H1 (cell line): ENCODE measurements around the gene RPS6KB2. TPM values are rescaled to one million over a fixed set of nuclear protein-coding genes. Genes with fewer than 3 reads are reported as not detected.

ENCODE experiments used
- BCL11A ChIP-seq, 2 experiments: IDR thresholded peaks; one replicate each; pipeline ENCODE4 v1.6.1; 2011; ENCODE audit warnings: low read depth in 2 of 2, low read length in 2 of 2, mild to moderate bottlenecking in 2 of 2
- CREB1 ChIP-seq: IDR thresholded peaks from 2 replicates; pipeline ENCODE4 v1.6.1; 2012; ENCODE audit warnings: inconsistent platforms
- KDM4A ChIP-seq: IDR thresholded peaks from one replicate; pipeline ENCODE4 v1.7.1; 2012; ENCODE audit warnings: low read depth, mild to moderate bottlenecking, moderate library complexity, low read length, inconsistent platforms; ENCODE audit not compliant: severe bottlenecking
- MAFK ChIP-seq: IDR thresholded peaks from 2 replicates; pipeline ENCODE4 v1.6.1; 2012; ENCODE audit warnings: low read depth, mild to moderate bottlenecking, improper control_type of control experiment, low read length
- POU5F1 ChIP-seq: IDR thresholded peaks from 2 replicates; pipeline ENCODE4 v1.6.1; 2011; ENCODE audit warnings: low read depth, mild to moderate bottlenecking, low read length, moderate library complexity
- polyA plus RNA-seq, 7 experiments: library from polyadenylated mRNA; depleted of rRNA in 3 of 7; stranded (reverse) in 5 of 7; unstranded in 2 of 7; fragments of >200 nt in 5 of 7; fragments of 200-250 nt in 2 of 7; gene quantifications; 1 replicate in 5 of 7; 2 replicates in 1 of 7; 4 replicates in 1 of 7; pipeline versions ENCODE4 v1.2.1 to v1.2.3, GENCODE V29; 2011 to 2013; ENCODE audit warnings: missing spikeins in 2 of 7, mixed read lengths in 2 of 7
- total RNA-seq: library from RNA; stranded (reverse); fragmentation: NEBNext Ultra II Directional; extraction: Animal tissue kit (Norgen Biotek cat#: 25700); gene quantifications from 2 replicates; pipeline ENCODE4 v1.2.1, GENCODE V29; 2021
- TF ChIP-seq, protein P1 (sequence below): fragments of 300-600 bp; sonication (generic); IDR thresholded peaks from 2 replicates; pipeline ENCODE4 v1.7.1; 2012; ENCODE audit warnings: low read length, moderate library complexity, mild to moderate bottlenecking, inconsistent platforms; ENCODE audit not compliant: insufficient replicate concordance
- TF ChIP-seq, protein P2 (sequence below), 3 experiments: IDR thresholded peaks; 1 replicate in 2 of 3; 2 replicates in 1 of 3; pipeline versions ENCODE4 v1.5.1 to v1.6.1; 2011; ENCODE audit warnings: low read length in 3 of 3, mild to moderate bottlenecking in 3 of 3, inconsistent platforms in 2 of 3, low read depth in 1 of 3, moderate library complexity in 1 of 3; ENCODE audit not compliant: insufficient read depth in 1 of 3; ENCODE audit errors: control extremely low read depth in 1 of 3

RPS6KB2 gene
- total and polyA plus RNA-seq, 2 of the 8 experiments (the other 6 are each of a cell fraction or from before 2014, with no cell fraction given) = 41.0 to 47.1 TPM

DNA sequence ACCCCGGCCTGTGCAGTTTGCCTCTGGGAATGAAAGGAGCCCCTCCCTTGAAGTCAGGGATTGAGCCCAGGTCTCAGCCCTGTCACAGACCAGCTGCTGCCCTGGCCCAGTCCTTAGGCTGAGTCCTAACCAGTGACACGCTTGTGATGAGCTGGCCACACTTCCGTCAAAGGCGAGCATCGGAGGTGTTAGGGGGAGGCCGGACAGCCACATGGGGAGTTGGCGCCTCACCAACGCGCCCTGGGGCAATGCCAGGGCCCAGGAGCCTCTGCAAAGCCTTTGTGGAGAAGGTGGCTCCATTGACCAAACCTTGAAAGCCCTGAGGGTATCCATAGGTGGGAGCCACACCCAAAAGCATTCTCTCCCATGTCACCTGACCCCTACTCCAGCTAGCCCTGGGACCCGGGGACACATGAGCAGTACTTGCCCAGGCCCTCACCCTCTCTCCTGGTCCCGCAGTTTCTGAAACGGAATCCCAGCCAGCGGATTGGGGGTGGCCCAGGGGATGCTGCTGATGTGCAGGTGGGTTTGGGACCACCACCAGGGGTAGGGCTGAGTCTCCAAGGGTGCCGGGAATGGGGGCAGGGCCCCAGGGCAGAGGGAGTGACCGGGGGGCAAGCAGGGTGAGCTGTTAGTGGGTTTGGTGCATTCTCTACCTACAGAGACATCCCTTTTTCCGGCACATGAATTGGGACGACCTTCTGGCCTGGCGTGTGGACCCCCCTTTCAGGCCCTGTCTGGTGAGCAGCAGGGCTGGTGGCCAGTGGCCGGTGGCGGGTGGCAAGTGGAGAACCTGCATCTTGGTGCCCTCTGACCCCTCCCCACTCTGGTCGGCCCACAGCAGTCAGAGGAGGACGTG is 5.5 kb downstream of the RPS6KB2 start (continued):
- TF ChIP-seq, protein P1, sequence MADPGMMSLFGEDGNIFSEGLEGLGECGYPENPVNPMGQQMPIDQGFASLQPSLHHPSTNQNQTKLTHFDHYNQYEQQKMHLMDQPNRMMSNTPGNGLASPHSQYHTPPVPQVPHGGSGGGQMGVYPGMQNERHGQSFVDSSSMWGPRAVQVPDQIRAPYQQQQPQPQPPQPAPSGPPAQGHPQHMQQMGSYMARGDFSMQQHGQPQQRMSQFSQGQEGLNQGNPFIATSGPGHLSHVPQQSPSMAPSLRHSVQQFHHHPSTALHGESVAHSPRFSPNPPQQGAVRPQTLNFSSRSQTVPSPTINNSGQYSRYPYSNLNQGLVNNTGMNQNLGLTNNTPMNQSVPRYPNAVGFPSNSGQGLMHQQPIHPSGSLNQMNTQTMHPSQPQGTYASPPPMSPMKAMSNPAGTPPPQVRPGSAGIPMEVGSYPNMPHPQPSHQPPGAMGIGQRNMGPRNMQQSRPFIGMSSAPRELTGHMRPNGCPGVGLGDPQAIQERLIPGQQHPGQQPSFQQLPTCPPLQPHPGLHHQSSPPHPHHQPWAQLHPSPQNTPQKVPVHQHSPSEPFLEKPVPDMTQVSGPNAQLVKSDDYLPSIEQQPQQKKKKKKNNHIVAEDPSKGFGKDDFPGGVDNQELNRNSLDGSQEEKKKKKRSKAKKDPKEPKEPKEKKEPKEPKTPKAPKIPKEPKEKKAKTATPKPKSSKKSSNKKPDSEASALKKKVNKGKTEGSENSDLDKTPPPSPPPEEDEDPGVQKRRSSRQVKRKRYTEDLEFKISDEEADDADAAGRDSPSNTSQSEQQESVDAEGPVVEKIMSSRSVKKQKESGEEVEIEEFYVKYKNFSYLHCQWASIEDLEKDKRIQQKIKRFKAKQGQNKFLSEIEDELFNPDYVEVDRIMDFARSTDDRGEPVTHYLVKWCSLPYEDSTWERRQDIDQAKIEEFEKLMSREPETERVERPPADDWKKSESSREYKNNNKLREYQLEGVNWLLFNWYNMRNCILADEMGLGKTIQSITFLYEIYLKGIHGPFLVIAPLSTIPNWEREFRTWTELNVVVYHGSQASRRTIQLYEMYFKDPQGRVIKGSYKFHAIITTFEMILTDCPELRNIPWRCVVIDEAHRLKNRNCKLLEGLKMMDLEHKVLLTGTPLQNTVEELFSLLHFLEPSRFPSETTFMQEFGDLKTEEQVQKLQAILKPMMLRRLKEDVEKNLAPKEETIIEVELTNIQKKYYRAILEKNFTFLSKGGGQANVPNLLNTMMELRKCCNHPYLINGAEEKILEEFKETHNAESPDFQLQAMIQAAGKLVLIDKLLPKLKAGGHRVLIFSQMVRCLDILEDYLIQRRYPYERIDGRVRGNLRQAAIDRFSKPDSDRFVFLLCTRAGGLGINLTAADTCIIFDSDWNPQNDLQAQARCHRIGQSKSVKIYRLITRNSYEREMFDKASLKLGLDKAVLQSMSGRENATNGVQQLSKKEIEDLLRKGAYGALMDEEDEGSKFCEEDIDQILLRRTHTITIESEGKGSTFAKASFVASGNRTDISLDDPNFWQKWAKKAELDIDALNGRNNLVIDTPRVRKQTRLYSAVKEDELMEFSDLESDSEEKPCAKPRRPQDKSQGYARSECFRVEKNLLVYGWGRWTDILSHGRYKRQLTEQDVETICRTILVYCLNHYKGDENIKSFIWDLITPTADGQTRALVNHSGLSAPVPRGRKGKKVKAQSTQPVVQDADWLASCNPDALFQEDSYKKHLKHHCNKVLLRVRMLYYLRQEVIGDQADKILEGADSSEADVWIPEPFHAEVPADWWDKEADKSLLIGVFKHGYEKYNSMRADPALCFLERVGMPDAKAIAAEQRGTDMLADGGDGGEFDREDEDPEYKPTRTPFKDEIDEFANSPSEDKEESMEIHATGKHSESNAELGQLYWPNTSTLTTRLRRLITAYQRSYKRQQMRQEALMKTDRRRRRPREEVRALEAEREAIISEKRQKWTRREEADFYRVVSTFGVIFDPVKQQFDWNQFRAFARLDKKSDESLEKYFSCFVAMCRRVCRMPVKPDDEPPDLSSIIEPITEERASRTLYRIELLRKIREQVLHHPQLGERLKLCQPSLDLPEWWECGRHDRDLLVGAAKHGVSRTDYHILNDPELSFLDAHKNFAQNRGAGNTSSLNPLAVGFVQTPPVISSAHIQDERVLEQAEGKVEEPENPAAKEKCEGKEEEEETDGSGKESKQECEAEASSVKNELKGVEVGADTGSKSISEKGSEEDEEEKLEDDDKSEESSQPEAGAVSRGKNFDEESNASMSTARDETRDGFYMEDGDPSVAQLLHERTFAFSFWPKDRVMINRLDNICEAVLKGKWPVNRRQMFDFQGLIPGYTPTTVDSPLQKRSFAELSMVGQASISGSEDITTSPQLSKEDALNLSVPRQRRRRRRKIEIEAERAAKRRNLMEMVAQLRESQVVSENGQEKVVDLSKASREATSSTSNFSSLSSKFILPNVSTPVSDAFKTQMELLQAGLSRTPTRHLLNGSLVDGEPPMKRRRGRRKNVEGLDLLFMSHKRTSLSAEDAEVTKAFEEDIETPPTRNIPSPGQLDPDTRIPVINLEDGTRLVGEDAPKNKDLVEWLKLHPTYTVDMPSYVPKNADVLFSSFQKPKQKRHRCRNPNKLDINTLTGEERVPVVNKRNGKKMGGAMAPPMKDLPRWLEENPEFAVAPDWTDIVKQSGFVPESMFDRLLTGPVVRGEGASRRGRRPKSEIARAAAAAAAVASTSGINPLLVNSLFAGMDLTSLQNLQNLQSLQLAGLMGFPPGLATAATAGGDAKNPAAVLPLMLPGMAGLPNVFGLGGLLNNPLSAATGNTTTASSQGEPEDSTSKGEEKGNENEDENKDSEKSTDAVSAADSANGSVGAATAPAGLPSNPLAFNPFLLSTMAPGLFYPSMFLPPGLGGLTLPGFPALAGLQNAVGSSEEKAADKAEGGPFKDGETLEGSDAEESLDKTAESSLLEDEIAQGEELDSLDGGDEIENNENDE = no peak
- TF ChIP-seq, protein P2, sequence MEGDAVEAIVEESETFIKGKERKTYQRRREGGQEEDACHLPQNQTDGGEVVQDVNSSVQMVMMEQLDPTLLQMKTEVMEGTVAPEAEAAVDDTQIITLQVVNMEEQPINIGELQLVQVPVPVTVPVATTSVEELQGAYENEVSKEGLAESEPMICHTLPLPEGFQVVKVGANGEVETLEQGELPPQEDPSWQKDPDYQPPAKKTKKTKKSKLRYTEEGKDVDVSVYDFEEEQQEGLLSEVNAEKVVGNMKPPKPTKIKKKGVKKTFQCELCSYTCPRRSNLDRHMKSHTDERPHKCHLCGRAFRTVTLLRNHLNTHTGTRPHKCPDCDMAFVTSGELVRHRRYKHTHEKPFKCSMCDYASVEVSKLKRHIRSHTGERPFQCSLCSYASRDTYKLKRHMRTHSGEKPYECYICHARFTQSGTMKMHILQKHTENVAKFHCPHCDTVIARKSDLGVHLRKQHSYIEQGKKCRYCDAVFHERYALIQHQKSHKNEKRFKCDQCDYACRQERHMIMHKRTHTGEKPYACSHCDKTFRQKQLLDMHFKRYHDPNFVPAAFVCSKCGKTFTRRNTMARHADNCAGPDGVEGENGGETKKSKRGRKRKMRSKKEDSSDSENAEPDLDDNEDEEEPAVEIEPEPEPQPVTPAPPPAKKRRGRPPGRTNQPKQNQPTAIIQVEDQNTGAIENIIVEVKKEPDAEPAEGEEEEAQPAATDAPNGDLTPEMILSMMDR (IDR thresholded peaks at IDR 0.05; ENCODE audit: control extremely low read depth in 1 of 3, insufficient read depth in 1 of 3, low read depth in 1 of 3, low read length in 3 of 3) = no peak
- TF ChIP-seq POU5F1 = no peak
- no peak for TF ChIP-seq MAFK
- TF ChIP-seq KDM4A = no peak
- no peak for TF ChIP-seq BCL11A (IDR thresholded peaks at IDR 0.05; ENCODE audit: low read depth in 2 of 2, low read length in 2 of 2)
- TF ChIP-seq CREB1 = no peak
